OCI-LY3 (cell line): ENCODE data around the gene NR0B2.

Source experiments
- CTCF ChIP-seq: fragments of 200-600, 300-600 bp; sonication (generic); IDR thresholded peaks from 2 replicates; pipeline ENCODE4 v1.5.1; 2014; ENCODE audit warnings: antibody characterized with exemption, low read length, low read depth
- EZH2phosphoT487 ChIP-seq: fragments of 200-600 bp; shearing (Covaris generic); IDR thresholded peaks from 2 replicates; pipeline ENCODE4 v1.6.1; 2018; ENCODE audit warnings: antibody characterized with exemption, mixed run types, low read depth

- TF ChIP-seq CTCF, result no peak
- no peak for TF ChIP-seq EZH2phosphoT487
Observed at GRCh38 chr1:26953374-26953773, 39.6 kb upstream of the NR0B2 start.
